SK-N-SH treated with all-trans-retinoic acid at 6 μM for 48 hours (cell line): ENCODE measurements around the gene SPACA5.

Experiments
- ARNTL ChIP-seq: fragments of 450-650 bp; formaldehyde crosslinking; IDR thresholded peaks from 2 replicates; pipeline ENCODE4 v1.5.0; 2020; ENCODE audit warnings: low read depth, mild to moderate bottlenecking, moderate library complexity, borderline replicate concordance
- BACH2 ChIP-seq: fragments of 250-450 bp; sonication (Bioruptor Pico); IDR thresholded peaks from 2 replicates; pipeline ENCODE4 v1.9.0; 2021; ENCODE audit warnings: mild to moderate bottlenecking, borderline replicate concordance
- PATZ1 ChIP-seq: fragments of 250-450 bp; sonication (Bioruptor Pico); IDR thresholded peaks from 2 replicates; pipeline ENCODE4 v1.8.0; 2020; ENCODE audit warnings: mild to moderate bottlenecking, moderate library complexity, borderline replicate concordance
- PPARA ChIP-seq: fragments of 250-450 bp; sonication (Bioruptor Pico); IDR thresholded peaks from 2 replicates; pipeline ENCODE4 v1.5.0; 2020; ENCODE audit warnings: mild to moderate bottlenecking, borderline replicate concordance
- ZC3H10 ChIP-seq: fragments of 250-450 bp; sonication (Bioruptor Pico); IDR thresholded peaks from 2 replicates; pipeline ENCODE4 v1.5.1; 2021; ENCODE audit warnings: mild to moderate bottlenecking, moderate library complexity
- ZFP3 ChIP-seq: fragments of 250-450 bp; sonication (Bioruptor Pico); IDR thresholded peaks from 2 replicates; pipeline ENCODE4 v1.5.0; 2020; ENCODE audit warnings: mild to moderate bottlenecking, moderate library complexity
- ZFP30 ChIP-seq: fragments of 450-650 bp; formaldehyde crosslinking; IDR thresholded peaks from 2 replicates; pipeline ENCODE4 v1.5.0; 2022; ENCODE audit warnings: mild to moderate bottlenecking, moderate library complexity
- ZNF565 ChIP-seq: fragments of 450-650 bp; formaldehyde crosslinking; conservative IDR thresholded peaks from 2 replicates; pipeline ENCODE4 v1.5.0; 2020; ENCODE audit warnings: low read depth, mild to moderate bottlenecking, moderate library complexity
- ZNF70 ChIP-seq: fragments of 450-650 bp; formaldehyde crosslinking; IDR thresholded peaks from 2 replicates; pipeline ENCODE4 v1.5.0; 2020; ENCODE audit warnings: mild to moderate bottlenecking, moderate library complexity
- ZNF8 ChIP-seq: fragments of 450-650 bp; formaldehyde crosslinking; IDR thresholded peaks from 2 replicates; pipeline ENCODE4 v1.5.0; 2020; ENCODE audit warnings: mild to moderate bottlenecking, moderate library complexity
- TF ChIP-seq, protein P1 (sequence below): fragments of 250-450 bp; sonication (Bioruptor Pico); IDR thresholded peaks from 2 replicates; pipeline ENCODE4 v1.5.1; 2020; ENCODE audit warnings: low read depth, mild to moderate bottlenecking, moderate library complexity
- TF ChIP-seq, protein P2 (sequence below): fragments of 250-450 bp; sonication (Bioruptor Pico); IDR thresholded peaks from 2 replicates; pipeline ENCODE4 v1.5.0; 2020; ENCODE audit warnings: mild to moderate bottlenecking, moderate library complexity
- TF ChIP-seq, protein P3 (sequence below): fragments of 250-450 bp; sonication (Bioruptor Pico); IDR thresholded peaks from 2 replicates; pipeline ENCODE4 v1.8.0; 2021; ENCODE audit warnings: low read depth, mild to moderate bottlenecking, moderate library complexity, borderline replicate concordance

DNA sequence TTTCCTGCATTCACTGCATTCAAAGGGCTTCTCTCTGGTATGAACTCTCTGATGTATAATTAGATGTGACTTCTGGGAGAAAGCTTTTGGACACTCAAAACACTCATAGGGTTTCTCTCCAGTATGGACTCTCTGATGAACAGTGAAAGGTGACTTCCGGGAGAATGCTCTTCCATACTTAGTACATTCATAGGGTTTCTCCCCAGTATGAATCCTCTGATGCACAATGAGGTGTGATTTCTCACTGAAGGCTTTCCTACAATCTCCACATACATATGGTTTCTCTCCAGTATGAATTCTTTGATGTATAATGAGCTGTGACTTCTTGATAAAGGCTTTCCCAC lies 52.5 kb downstream of the SPACA5 start:
- TF ChIP-seq, protein P1, sequence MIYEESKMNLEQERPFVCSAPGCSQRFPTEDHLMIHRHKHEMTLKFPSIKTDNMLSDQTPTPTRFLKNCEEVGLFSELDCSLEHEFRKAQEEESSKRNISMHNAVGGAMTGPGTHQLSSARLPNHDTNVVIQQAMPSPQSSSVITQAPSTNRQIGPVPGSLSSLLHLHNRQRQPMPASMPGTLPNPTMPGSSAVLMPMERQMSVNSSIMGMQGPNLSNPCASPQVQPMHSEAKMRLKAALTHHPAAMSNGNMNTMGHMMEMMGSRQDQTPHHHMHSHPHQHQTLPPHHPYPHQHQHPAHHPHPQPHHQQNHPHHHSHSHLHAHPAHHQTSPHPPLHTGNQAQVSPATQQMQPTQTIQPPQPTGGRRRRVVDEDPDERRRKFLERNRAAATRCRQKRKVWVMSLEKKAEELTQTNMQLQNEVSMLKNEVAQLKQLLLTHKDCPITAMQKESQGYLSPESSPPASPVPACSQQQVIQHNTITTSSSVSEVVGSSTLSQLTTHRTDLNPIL: no peak
- no peak for TF ChIP-seq ZNF565
- no peak for TF ChIP-seq PATZ1 (CRISPR knock-in tag)
- TF ChIP-seq, protein P2, sequence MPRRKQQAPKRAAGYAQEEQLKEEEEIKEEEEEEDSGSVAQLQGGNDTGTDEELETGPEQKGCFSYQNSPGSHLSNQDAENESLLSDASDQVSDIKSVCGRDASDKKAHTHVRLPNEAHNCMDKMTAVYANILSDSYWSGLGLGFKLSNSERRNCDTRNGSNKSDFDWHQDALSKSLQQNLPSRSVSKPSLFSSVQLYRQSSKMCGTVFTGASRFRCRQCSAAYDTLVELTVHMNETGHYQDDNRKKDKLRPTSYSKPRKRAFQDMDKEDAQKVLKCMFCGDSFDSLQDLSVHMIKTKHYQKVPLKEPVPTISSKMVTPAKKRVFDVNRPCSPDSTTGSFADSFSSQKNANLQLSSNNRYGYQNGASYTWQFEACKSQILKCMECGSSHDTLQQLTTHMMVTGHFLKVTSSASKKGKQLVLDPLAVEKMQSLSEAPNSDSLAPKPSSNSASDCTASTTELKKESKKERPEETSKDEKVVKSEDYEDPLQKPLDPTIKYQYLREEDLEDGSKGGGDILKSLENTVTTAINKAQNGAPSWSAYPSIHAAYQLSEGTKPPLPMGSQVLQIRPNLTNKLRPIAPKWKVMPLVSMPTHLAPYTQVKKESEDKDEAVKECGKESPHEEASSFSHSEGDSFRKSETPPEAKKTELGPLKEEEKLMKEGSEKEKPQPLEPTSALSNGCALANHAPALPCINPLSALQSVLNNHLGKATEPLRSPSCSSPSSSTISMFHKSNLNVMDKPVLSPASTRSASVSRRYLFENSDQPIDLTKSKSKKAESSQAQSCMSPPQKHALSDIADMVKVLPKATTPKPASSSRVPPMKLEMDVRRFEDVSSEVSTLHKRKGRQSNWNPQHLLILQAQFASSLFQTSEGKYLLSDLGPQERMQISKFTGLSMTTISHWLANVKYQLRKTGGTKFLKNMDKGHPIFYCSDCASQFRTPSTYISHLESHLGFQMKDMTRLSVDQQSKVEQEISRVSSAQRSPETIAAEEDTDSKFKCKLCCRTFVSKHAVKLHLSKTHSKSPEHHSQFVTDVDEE (CRISPR knock-in tag): no peak
- TF ChIP-seq ZFP30 (CRISPR knock-in tag): no peak
- TF ChIP-seq ZC3H10: no peak
- no peak for TF ChIP-seq BACH2 (CRISPR knock-in tag)
- no peak for TF ChIP-seq PPARA (CRISPR knock-in tag)
- TF ChIP-seq, protein P3, sequence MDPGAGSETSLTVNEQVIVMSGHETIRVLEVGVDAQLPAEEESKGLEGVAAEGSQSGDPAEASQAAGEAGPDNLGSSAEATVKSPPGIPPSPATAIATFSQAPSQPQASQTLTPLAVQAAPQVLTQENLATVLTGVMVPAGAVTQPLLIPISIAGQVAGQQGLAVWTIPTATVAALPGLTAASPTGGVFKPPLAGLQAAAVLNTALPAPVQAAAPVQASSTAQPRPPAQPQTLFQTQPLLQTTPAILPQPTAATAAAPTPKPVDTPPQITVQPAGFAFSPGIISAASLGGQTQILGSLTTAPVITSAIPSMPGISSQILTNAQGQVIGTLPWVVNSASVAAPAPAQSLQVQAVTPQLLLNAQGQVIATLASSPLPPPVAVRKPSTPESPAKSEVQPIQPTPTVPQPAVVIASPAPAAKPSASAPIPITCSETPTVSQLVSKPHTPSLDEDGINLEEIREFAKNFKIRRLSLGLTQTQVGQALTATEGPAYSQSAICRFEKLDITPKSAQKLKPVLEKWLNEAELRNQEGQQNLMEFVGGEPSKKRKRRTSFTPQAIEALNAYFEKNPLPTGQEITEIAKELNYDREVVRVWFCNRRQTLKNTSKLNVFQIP (CRISPR knock-in tag): no peak
- TF ChIP-seq ZNF70: no peak
- no peak for TF ChIP-seq ZFP3 (CRISPR knock-in tag)
- no peak for TF ChIP-seq ZNF8 (CRISPR knock-in tag)
- no peak for TF ChIP-seq ARNTL (CRISPR knock-in tag)
